Fibroblast of mammary gland (primary cell): ENCODE measurements around the gene SIGLEC1.

ENCODE experiments used
- DNase-seq: peaks from one replicate; pipeline ENCODE4 v3.0.0-alpha.2; 2010; ENCODE audit warnings: low read depth
- H3K4me3 ChIP-seq: 2 replicates; pipeline ENCODE4 v1.5.1; 2011; ENCODE audit warnings: low read depth, mild to moderate bottlenecking, low read length, moderate library complexity; ENCODE audit not compliant: control insufficient read depth
- TF ChIP-seq, protein P1 (sequence below): conservative IDR thresholded peaks from 2 replicates; pipeline ENCODE4 v1.5.1; 2011; ENCODE audit warnings: low read depth, low read length, inconsistent platforms; ENCODE audit not compliant: control insufficient read depth, insufficient read depth

Gene SIGLEC1

GRCh38 chr20:3681931-3682781, 30.2 kb downstream of the SIGLEC1 start, which contains the start of gene ADAM33:
Gene ADAM33 (minus strand): TSS chr20:3682010. CDS start chr20:3682004, 6 bp downstream.
- peak; percentile 56 for DNase-seq
- peak within 1 kb of the TSS; percentile 68 for H3K4me3 ChIP-seq
- TF ChIP-seq, protein P1, sequence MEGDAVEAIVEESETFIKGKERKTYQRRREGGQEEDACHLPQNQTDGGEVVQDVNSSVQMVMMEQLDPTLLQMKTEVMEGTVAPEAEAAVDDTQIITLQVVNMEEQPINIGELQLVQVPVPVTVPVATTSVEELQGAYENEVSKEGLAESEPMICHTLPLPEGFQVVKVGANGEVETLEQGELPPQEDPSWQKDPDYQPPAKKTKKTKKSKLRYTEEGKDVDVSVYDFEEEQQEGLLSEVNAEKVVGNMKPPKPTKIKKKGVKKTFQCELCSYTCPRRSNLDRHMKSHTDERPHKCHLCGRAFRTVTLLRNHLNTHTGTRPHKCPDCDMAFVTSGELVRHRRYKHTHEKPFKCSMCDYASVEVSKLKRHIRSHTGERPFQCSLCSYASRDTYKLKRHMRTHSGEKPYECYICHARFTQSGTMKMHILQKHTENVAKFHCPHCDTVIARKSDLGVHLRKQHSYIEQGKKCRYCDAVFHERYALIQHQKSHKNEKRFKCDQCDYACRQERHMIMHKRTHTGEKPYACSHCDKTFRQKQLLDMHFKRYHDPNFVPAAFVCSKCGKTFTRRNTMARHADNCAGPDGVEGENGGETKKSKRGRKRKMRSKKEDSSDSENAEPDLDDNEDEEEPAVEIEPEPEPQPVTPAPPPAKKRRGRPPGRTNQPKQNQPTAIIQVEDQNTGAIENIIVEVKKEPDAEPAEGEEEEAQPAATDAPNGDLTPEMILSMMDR: no peak

DNA sequence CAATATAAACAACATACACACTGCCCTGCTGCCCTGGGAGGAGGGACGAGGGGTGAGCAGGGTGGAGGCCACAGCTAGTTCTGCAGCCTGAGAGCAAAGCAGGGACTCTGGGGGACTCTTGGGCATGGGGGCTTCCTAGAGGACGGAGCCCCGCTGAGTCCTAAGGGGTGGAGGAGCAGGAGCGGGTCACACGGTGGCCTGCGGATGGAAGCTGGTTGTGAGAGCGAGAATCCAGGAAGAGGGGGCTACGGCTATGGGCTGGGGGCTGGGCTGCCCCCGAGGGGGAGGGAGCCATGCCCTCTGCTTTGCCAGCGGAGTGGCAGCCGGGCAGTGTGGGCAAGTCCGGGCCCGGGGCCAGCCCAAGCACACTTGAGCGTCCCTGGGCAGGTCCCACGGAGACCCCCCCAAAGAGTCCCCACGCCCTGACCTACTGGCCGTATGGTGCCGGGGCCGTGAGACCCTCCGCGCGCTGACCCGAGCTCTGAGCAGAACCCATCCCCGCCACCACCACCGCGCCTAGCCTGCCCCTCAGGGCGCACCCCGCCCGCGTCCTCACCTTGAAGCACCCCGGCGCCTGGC, 31.0 kb downstream of the SIGLEC1 start:
- DNase-seq: no peak
- TF ChIP-seq, protein P1: no peak
- peak overlapping the region; percentile 68 for H3K4me3 ChIP-seq

DNA sequence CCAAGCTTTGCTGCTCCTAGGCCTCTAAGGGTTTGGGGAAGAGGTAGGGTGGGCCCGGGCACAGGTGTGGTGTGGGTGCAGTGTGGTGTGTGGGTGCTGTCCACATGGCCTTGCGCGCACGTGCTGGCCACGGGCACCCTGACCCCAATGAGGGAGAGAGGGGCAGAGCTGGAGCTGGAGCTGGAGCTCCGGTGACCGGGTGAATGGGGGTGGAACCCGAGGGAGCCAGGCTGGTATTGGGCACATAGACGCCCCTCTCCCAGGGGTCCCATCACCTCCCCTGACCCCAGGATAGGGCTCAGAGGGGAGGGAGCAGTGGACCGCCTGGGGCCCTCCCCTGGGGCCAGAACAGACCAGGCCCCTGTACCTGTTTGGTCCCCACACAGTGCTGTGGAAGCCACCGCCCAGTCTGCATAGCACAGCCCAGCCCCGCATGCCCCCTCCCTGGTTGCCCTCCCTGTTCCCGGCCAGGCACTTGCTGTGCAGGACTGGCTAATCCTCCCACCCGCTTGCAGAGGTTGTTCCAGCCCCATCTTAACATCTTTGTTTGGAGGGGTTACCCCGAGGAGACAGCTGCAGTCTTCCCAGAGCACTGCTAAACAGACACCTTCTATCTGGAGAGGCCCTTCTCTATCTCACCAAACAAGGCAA, 31.6 kb downstream of the SIGLEC1 start:
- DNase-seq: no peak
- TF ChIP-seq, protein P1: no peak
- peak overlapping the region; percentile 68 for H3K4me3 ChIP-seq

DNA sequence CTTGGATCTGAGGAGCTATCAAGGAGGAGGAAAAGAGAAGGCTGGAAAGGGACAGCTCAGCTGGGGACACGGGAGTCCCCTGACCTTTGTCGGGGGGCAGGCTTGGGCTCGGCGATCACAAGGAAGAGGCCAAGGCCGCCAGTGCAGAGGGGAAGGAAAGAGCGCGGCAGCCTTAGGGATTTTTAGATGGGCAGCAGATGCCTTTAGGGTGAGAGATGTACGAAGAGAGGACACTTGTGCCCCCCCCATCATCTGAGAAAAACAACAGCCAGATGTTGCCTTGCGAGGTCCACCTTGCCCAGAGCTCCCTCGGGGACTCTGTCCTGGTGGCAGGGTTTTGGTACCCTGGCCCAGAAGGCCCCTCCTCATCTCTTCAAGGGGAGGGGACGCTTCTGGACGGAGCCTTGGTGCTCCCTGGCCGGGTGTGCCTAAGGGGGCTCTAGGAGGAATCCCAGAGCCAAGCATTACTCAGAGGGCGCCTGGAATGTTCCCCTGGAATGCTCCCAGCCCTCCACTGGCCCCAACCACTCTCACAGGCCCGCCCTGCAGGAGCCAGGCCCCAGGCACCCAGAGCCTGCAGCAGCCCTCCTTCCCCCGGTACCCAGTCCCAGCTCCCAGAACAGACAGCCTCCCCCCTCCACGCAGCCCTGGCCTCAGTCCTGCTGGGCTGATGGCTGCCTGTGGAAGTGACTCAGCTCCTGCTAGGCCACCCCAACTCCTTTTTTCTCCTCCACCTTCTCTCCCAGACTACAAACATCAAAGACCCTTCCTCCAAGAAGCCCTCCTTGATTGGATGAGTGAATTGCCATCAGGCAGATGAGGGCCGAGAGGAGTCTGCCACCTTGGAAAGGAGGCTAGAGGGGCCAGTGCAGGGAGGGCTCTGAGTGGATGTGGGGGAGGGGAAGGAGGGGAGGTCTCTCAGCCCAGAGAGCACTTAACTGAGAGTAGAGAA, 32.4 kb downstream of the SIGLEC1 start:
- H3K4me3 ChIP-seq: peak overlapping the region; percentile 68
- DNase-seq: peak; percentile 92
- TF ChIP-seq, protein P1: no peak

DNA sequence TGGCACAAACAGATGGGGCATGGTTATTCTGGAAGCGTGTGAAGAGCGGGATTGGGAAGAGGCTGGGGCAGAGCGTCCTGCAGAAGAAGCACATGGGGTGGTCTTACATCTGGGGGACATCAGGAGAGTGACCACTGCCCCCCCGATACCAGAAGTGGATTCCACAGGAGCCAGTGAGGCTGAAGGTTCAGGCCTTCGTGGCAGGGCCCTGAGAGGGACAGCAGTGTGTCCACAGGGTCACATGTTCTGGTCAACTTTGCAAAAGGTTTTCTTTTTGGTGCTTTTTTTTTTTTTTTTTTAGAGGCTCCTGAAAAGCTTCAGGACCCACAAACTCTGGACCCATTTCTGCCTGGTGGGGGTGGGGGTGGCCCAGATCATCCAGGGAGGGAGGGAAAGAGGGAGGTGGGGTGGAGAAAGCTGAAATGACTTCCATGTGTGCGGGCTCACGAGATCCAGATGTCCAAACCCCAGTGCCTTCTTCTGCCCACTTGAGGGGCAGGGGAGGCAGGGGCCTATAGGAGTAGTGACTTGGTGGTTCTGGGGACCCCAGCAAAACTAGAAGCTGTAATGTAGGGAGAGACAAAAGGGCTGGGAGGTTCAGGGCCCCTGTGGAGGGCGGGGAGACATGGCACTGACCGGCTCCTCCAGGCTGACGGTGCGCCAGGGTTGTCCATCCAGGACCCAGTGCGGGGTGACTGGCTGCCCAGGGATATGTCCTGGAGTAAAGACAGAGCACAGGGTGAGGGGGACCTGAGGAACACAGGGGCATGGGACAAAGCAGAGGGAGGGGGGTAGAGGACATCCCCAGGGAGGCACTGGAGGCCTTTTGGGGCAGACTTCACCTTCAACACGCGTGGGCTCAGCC, 33.3 kb downstream of the SIGLEC1 start:
- H3K4me3 ChIP-seq: peak overlapping the region; percentile 68
- TF ChIP-seq, protein P1: no peak
- peak; percentile 52 for DNase-seq
